ENCODE data around the gene ICA1.
"Not testable (repeated sequence)": the region's sequence is repeated elsewhere in the genome, so short reads cannot be mapped to it uniquely, and the experiment has no call there.

The ICA1 gene

GRCh38 chr7:8260871-8261694, 884 bp downstream of the ICA1 start:
- peak; percentile 68 for DNase-seq

GRCh38 chr7:8259586-8260222, 2.3 kb downstream of the ICA1 start:
- DNase-seq, result no peak

- DNase-seq, result no peak
These were observed 3.2 kb downstream of the ICA1 start for GRCh38 chr7:8258734-8259133.

- no peak for DNase-seq
These were observed 3.8 kb downstream of the ICA1 start for GRCh38 chr7:8258166-8258565.

- DNase-seq, result no peak
These were observed 6.0 kb downstream of the ICA1 start for GRCh38 chr7:8255680-8256655.

GRCh38 chr7:8254667-8255066, 7.3 kb downstream of the ICA1 start:
- DNase-seq, result peak; percentile 36

GRCh38 chr7:8254215-8254614, 7.8 kb downstream of the ICA1 start:
- no peak for DNase-seq

- no peak for DNase-seq
These were observed 10.8 kb downstream of the ICA1 start for GRCh38 chr7:8251195-8251594.

GRCh38 chr7:8250547-8250946, 11.4 kb downstream of the ICA1 start:
- DNase-seq, result no peak

GRCh38 chr7:8249121-8249520, 12.8 kb downstream of the ICA1 start:
- no peak for DNase-seq

GRCh38 chr7:8246020-8246419, 15.9 kb downstream of the ICA1 start:
- DNase-seq, result no peak

- not testable (repeated sequence) for DNase-seq
These were observed 16.9 kb downstream of the ICA1 start for GRCh38 chr7:8245032-8245431.

- DNase-seq, result not testable (repeated sequence)
These were observed 18.9 kb downstream of the ICA1 start for GRCh38 chr7:8243059-8243458.

- not testable (repeated sequence) for DNase-seq
These were observed 22.1 kb downstream of the ICA1 start for GRCh38 chr7:8239702-8240362.

- DNase-seq, result no peak
These were observed 25.1 kb downstream of the ICA1 start for GRCh38 chr7:8236780-8237407.

GRCh38 chr7:8232999-8233847, 28.7 kb downstream of the ICA1 start:
- DNase-seq, result no peak

GRCh38 chr7:8229927-8230326, 32.0 kb downstream of the ICA1 start:
- no peak for DNase-seq

- no peak for DNase-seq
These were observed 32.9 kb downstream of the ICA1 start for GRCh38 chr7:8228766-8229674.

- no peak for DNase-seq
These were observed 33.9 kb downstream of the ICA1 start for GRCh38 chr7:8228068-8228467.

GRCh38 chr7:8227261-8227660, 34.7 kb downstream of the ICA1 start:
- no peak for DNase-seq

Measured in NCI-H748 treated with DMSO at 0.1 percent for 48 hours (cell line).